SK-N-SH treated with all-trans-retinoic acid at 6 μM for 48 hours (cell line): ENCODE measurements around the gene ARHGAP26.

Experiments
- ATAC-seq: fragments of 200-7000 bp; cut with Tn5 transposase; 3 replicates; pipeline ENCODE4 v1.9.1; 2020; ENCODE audit warnings: mild to moderate bottlenecking, moderate library complexity
- ARNTL ChIP-seq: fragments of 450-650 bp; formaldehyde crosslinking; IDR thresholded peaks from 2 replicates; pipeline ENCODE4 v1.5.0; 2020; ENCODE audit warnings: low read depth, mild to moderate bottlenecking, moderate library complexity, borderline replicate concordance
- BACH2 ChIP-seq: fragments of 250-450 bp; sonication (Bioruptor Pico); IDR thresholded peaks from 2 replicates; pipeline ENCODE4 v1.9.0; 2021; ENCODE audit warnings: mild to moderate bottlenecking, borderline replicate concordance
- CREB5 ChIP-seq: fragments of 250-450 bp; sonication (Bioruptor Pico); IDR thresholded peaks from 2 replicates; pipeline ENCODE4 v1.5.1; 2020; ENCODE audit warnings: low read depth, mild to moderate bottlenecking, moderate library complexity
- CSDC2 ChIP-seq: fragments of 250-450 bp; sonication (Bioruptor Pico); IDR thresholded peaks from 2 replicates; pipeline ENCODE4 v1.5.0; 2020; ENCODE audit warnings: mild to moderate bottlenecking, moderate library complexity
- ESRRG ChIP-seq: fragments of 250-450 bp; sonication (Bioruptor Pico); IDR thresholded peaks from 2 replicates; pipeline ENCODE4 v1.6.1; 2021; ENCODE audit warnings: mild to moderate bottlenecking
- GLIS3 ChIP-seq: fragments of 250-450 bp; sonication (Bioruptor Pico); IDR thresholded peaks from 2 replicates; pipeline ENCODE4 v1.5.0; 2020; ENCODE audit warnings: mild to moderate bottlenecking, moderate library complexity
- ISL1 ChIP-seq: fragments of 250-450 bp; sonication (Bioruptor Pico); IDR thresholded peaks from 2 replicates; pipeline ENCODE4 v2.1.2; 2022; ENCODE audit warnings: mild to moderate bottlenecking, moderate library complexity
- OSR1 ChIP-seq: fragments of 250-450 bp; sonication (Bioruptor Pico); IDR thresholded peaks from 2 replicates; pipeline ENCODE4 v1.8.0; 2022; ENCODE audit warnings: moderate library complexity, mild to moderate bottlenecking, inconsistent platforms
- RARB ChIP-seq: fragments of 250-450 bp; sonication (Bioruptor Pico); IDR thresholded peaks from 2 replicates; pipeline ENCODE4 v1.8.0; 2021; ENCODE audit warnings: mild to moderate bottlenecking, moderate library complexity
- TOX ChIP-seq: fragments of 250-450 bp; sonication (Bioruptor Pico); IDR thresholded peaks from 2 replicates; pipeline ENCODE4 v1.8.0; 2021; ENCODE audit warnings: mild to moderate bottlenecking, moderate library complexity, borderline replicate concordance
- TSHZ2 ChIP-seq: fragments of 250-450 bp; sonication (Bioruptor Pico); IDR thresholded peaks from 2 replicates; pipeline ENCODE4 v1.5.0; 2020; ENCODE audit warnings: mild to moderate bottlenecking, moderate library complexity
- ZC3H10 ChIP-seq: fragments of 250-450 bp; sonication (Bioruptor Pico); IDR thresholded peaks from 2 replicates; pipeline ENCODE4 v1.5.1; 2021; ENCODE audit warnings: mild to moderate bottlenecking, moderate library complexity
- ZFP3 ChIP-seq: fragments of 250-450 bp; sonication (Bioruptor Pico); IDR thresholded peaks from 2 replicates; pipeline ENCODE4 v1.5.0; 2020; ENCODE audit warnings: mild to moderate bottlenecking, moderate library complexity
- ZFP30 ChIP-seq: fragments of 450-650 bp; formaldehyde crosslinking; IDR thresholded peaks from 2 replicates; pipeline ENCODE4 v1.5.0; 2022; ENCODE audit warnings: mild to moderate bottlenecking, moderate library complexity
- ZNF565 ChIP-seq: fragments of 450-650 bp; formaldehyde crosslinking; conservative IDR thresholded peaks from 2 replicates; pipeline ENCODE4 v1.5.0; 2020; ENCODE audit warnings: low read depth, mild to moderate bottlenecking, moderate library complexity
- ZNF70 ChIP-seq: fragments of 450-650 bp; formaldehyde crosslinking; IDR thresholded peaks from 2 replicates; pipeline ENCODE4 v1.5.0; 2020; ENCODE audit warnings: mild to moderate bottlenecking, moderate library complexity
- ZNF8 ChIP-seq: fragments of 450-650 bp; formaldehyde crosslinking; IDR thresholded peaks from 2 replicates; pipeline ENCODE4 v1.5.0; 2020; ENCODE audit warnings: mild to moderate bottlenecking, moderate library complexity
- TF ChIP-seq, protein P1 (sequence below): fragments of 250-450 bp; sonication (Bioruptor Pico); IDR thresholded peaks from 2 replicates; pipeline ENCODE4 v1.8.0; 2021; ENCODE audit warnings: low read depth, mild to moderate bottlenecking, moderate library complexity, borderline replicate concordance
- TF ChIP-seq, protein P2 (sequence below): fragments of 250-450 bp; sonication (Bioruptor Pico); IDR thresholded peaks from 2 replicates; pipeline ENCODE4 v1.8.0; 2020; ENCODE audit warnings: mild to moderate bottlenecking, moderate library complexity, borderline replicate concordance
- TF ChIP-seq, protein P3 (sequence below): fragments of 250-450 bp; sonication (Bioruptor Pico); IDR thresholded peaks from 2 replicates; pipeline ENCODE4 v1.5.1; 2021; ENCODE audit warnings: mild to moderate bottlenecking, moderate library complexity

ARHGAP26 gene

GRCh38 chr5:143154510-143155370, 384.6 kb downstream of the ARHGAP26 start (continued):
- TF ChIP-seq TSHZ2 (CRISPR knock-in tag) = no peak
- TF ChIP-seq ZC3H10 = no peak
- no peak for TF ChIP-seq ZNF8

GRCh38 chr5:143155455-143155854, 385.3 kb downstream of the ARHGAP26 start:
- ATAC-seq = no peak
- TF ChIP-seq, protein P1, sequence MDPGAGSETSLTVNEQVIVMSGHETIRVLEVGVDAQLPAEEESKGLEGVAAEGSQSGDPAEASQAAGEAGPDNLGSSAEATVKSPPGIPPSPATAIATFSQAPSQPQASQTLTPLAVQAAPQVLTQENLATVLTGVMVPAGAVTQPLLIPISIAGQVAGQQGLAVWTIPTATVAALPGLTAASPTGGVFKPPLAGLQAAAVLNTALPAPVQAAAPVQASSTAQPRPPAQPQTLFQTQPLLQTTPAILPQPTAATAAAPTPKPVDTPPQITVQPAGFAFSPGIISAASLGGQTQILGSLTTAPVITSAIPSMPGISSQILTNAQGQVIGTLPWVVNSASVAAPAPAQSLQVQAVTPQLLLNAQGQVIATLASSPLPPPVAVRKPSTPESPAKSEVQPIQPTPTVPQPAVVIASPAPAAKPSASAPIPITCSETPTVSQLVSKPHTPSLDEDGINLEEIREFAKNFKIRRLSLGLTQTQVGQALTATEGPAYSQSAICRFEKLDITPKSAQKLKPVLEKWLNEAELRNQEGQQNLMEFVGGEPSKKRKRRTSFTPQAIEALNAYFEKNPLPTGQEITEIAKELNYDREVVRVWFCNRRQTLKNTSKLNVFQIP = no peak
- TF ChIP-seq ARNTL (CRISPR knock-in tag) (no peak), OSR1 (CRISPR knock-in tag) (no peak), RARB (CRISPR knock-in tag) (no peak), TOX (CRISPR knock-in tag) (no peak), GLIS3 (CRISPR knock-in tag) (no peak), CREB5 (CRISPR knock-in tag) (no peak), TSHZ2 (CRISPR knock-in tag) (no peak), ZNF8 (no peak), ZC3H10 (no peak), ISL1 (no peak), ZNF565 (CRISPR knock-in tag) (no peak), ESRRG (CRISPR knock-in tag) (no peak), CSDC2 (CRISPR knock-in tag) (no peak), ZFP30 (CRISPR knock-in tag) (no peak), ZFP3 (CRISPR knock-in tag) (no peak), ZNF70 (no peak), BACH2 (CRISPR knock-in tag) (no peak)
- TF ChIP-seq, protein P2, sequence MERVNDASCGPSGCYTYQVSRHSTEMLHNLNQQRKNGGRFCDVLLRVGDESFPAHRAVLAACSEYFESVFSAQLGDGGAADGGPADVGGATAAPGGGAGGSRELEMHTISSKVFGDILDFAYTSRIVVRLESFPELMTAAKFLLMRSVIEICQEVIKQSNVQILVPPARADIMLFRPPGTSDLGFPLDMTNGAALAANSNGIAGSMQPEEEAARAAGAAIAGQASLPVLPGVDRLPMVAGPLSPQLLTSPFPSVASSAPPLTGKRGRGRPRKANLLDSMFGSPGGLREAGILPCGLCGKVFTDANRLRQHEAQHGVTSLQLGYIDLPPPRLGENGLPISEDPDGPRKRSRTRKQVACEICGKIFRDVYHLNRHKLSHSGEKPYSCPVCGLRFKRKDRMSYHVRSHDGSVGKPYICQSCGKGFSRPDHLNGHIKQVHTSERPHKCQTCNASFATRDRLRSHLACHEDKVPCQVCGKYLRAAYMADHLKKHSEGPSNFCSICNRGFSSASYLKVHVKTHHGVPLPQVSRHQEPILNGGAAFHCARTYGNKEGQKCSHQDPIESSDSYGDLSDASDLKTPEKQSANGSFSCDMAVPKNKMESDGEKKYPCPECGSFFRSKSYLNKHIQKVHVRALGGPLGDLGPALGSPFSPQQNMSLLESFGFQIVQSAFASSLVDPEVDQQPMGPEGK (CRISPR knock-in tag) = no peak
- TF ChIP-seq, protein P3, sequence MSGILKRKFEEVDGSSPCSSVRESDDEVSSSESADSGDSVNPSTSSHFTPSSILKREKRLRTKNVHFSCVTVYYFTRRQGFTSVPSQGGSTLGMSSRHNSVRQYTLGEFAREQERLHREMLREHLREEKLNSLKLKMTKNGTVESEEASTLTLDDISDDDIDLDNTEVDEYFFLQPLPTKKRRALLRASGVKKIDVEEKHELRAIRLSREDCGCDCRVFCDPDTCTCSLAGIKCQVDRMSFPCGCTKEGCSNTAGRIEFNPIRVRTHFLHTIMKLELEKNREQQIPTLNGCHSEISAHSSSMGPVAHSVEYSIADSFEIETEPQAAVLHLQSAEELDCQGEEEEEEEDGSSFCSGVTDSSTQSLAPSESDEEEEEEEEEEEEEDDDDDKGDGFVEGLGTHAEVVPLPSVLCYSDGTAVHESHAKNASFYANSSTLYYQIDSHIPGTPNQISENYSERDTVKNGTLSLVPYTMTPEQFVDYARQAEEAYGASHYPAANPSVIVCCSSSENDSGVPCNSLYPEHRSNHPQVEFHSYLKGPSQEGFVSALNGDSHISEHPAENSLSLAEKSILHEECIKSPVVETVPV (CRISPR knock-in tag) = no peak
